HG03159 (cell line): ENCODE data around the gene ARFGAP2.
"Not testable (repeated sequence)": the region's sequence is repeated elsewhere in the genome, so short reads cannot be mapped to it uniquely, and the experiment has no call there.

Experiments
- ATAC-seq: cut with Tn5 transposase; IDR thresholded peaks from one replicate; pipeline ENCODE4 v1.9.1; 2021; ENCODE audit warnings: mild to moderate bottlenecking, moderate library complexity; ENCODE audit not compliant: unreplicated experiment

ARFGAP2 gene

GRCh38 chr11:47118958-47119688, 57.6 kb downstream of the ARFGAP2 start:
- not testable (repeated sequence) for ATAC-seq
